HepG2 (cell line): ENCODE measurements around the gene PRSS33. TPM values are rescaled to one million over a fixed set of nuclear protein-coding genes. Genes with fewer than 3 reads are reported as not detected.

ENCODE experiments used
- ATAC-seq: fragments of 200-7000 bp; cut with Tn5 transposase; 3 replicates; pipeline ENCODE4 v1.9.1; 2020; ENCODE audit warnings: mild to moderate bottlenecking, moderate library complexity
- BruUV-seq: library from RNA; stranded (reverse); fragments of 400-500 nt; replicated peaks from 2 replicates; lab custom pipeline; 2021; lab: Mats Ljungman, UMichigan
- CTCF ChIA-PET: fragments of 300-600 bp; formaldehyde crosslinking; extraction: SDS; loops from one replicate; lab custom pipeline; 2021; ENCODE audit warnings: low total read pairs, inconsistent platforms, low intra/inter-chr PET ratio; lab: Yijun Ruan, JAX
- POLR2A ChIA-PET: fragments of 350-600 bp; sonication (Branson Sonifier 250); formaldehyde crosslinking; loops from one replicate; lab custom pipeline; 2020; ENCODE audit warnings: antibody characterized with exemption, inconsistent platforms; lab: Yijun Ruan, JAX
- DNase-seq: peaks from one replicate; pipeline ENCODE4 v3.0.0-alpha.2; 2015; ENCODE audit warnings: low spot score
- FAIRE-seq: peaks from 3 replicates; lab custom pipeline; 2011; peaks lifted over from hg19 to GRCh38; lab: Jason Lieb, UNC
- H2AFZ ChIP-seq: one replicate; pipeline ENCODE4 v1.6.1; 2011; ENCODE audit warnings: low read length, inconsistent platforms
- H3K27ac ChIP-seq: fragments of 300-600 bp; 3 replicates; pipeline ENCODE4 v1.8.0; 2011; ENCODE audit warnings: mixed run types, mild to moderate bottlenecking, mixed read lengths, low read length, inconsistent platforms; ENCODE audit not compliant: insufficient read depth; ENCODE audit errors: extremely low read length
- H3K27me3 ChIP-seq, 2 experiments: fragments of 200-600 bp in 1 of 2; 2 replicates in 1 of 2; 3 replicates in 1 of 2; pipeline versions ENCODE4 v1.6.0 to v1.8.0; 2011; ENCODE audit warnings: low read length in 2 of 2, mild to moderate bottlenecking in 2 of 2, moderate library complexity in 2 of 2, inconsistent platforms in 1 of 2; ENCODE audit not compliant: insufficient read depth in 2 of 2, control insufficient read depth in 1 of 2
- H3K36me3 ChIP-seq, 2 experiments: fragments of 200-600 bp in 1 of 2; replicated peaks in 1 of 2; 2 replicates in 1 of 2; 3 replicates in 1 of 2; pipeline versions ENCODE4 v1.5.1 to v1.8.0; 2011; ENCODE audit warnings: low read length in 2 of 2, inconsistent platforms in 1 of 2; ENCODE audit not compliant: insufficient read depth in 2 of 2, control insufficient read depth in 1 of 2
- H3K4me1 ChIP-seq: 2 replicates; pipeline ENCODE4 v1.5.1; 2012; ENCODE audit warnings: low read length, inconsistent platforms; ENCODE audit not compliant: insufficient read depth
- H3K4me2 ChIP-seq: 2 replicates; pipeline ENCODE4 v1.6.0; 2011; ENCODE audit warnings: low read depth, low read length, inconsistent platforms
- H3K4me3 ChIP-seq, 3 experiments: fragments of 200-600 bp in 1 of 3; sonication (generic), shearing (Covaris generic) in 1 of 3; replicated peaks in 1 of 3; 2 replicates each; pipeline ENCODE4 v1.5.1; 2011 to 2016; ENCODE audit warnings: low read length in 3 of 3, inconsistent platforms in 2 of 3, low read depth in 2 of 3, mild to moderate bottlenecking in 2 of 3, control low read depth in 1 of 3, mixed read lengths in 1 of 3; ENCODE audit not compliant: insufficient read depth in 1 of 3
- H3K79me2 ChIP-seq: one replicate; pipeline ENCODE4 v1.6.1; 2011; ENCODE audit warnings: low read length, inconsistent platforms; ENCODE audit not compliant: insufficient read depth
- H3K9ac ChIP-seq: 2 replicates; pipeline ENCODE4 v1.6.0; 2011; ENCODE audit warnings: mild to moderate bottlenecking, low read depth, low read length, inconsistent platforms; ENCODE audit not compliant: insufficient read depth
- H3K9me3 ChIP-seq: 2 replicates; pipeline ENCODE4 v1.5.1; 2012; ENCODE audit warnings: mild to moderate bottlenecking, low read length
- H4K20me1 ChIP-seq: 2 replicates; pipeline ENCODE4 v1.6.0; 2011; ENCODE audit warnings: inconsistent platforms, mild to moderate bottlenecking, low read length, moderate library complexity; ENCODE audit not compliant: insufficient read depth
- CHCHD3 ChIP-seq: sonication (generic); formaldehyde crosslinking; IDR thresholded peaks from 2 replicates; pipeline ENCODE4 v1.8.0; 2022; ENCODE audit warnings: mild to moderate bottlenecking, missing genetic modification reagents, moderate library complexity
- DNMT1 ChIP-seq: sonication (generic); formaldehyde crosslinking; IDR thresholded peaks from 2 replicates; pipeline ENCODE4 v1.5.1; 2020; ENCODE audit warnings: mild to moderate bottlenecking, missing genetic modification reagents
- FOXC1 ChIP-seq: sonication (generic); formaldehyde crosslinking; IDR thresholded peaks from 2 replicates; pipeline ENCODE4 v1.8.0; 2022; ENCODE audit warnings: mild to moderate bottlenecking, missing genetic modification reagents, borderline replicate concordance
- FOXK1 ChIP-seq: sonication (generic); formaldehyde crosslinking; IDR thresholded peaks from 2 replicates; pipeline ENCODE4 v1.4.0; 2020; ENCODE audit warnings: low read depth, missing genetic modification reagents, borderline replicate concordance
- HNF4A ChIP-seq: sonication (generic); formaldehyde crosslinking; IDR thresholded peaks from 2 replicates; pipeline ENCODE4 v1.4.0; 2020; ENCODE audit warnings: missing genetic modification reagents
- HNRNPUL1 ChIP-seq: fragments of 200-400 bp; formaldehyde crosslinking; IDR thresholded peaks from 2 replicates; pipeline ENCODE4 v1.6.1; 2017; ENCODE audit warnings: low read depth, mild to moderate bottlenecking, low read length, moderate library complexity
- KAT8 ChIP-seq: IDR thresholded peaks from 2 replicates; pipeline ENCODE4 v1.6.1; 2016; ENCODE audit warnings: missing genetic modification reagents, missing compliant biosample characterization
- MAFG ChIP-seq: sonication (generic); formaldehyde crosslinking; IDR thresholded peaks from 2 replicates; pipeline ENCODE4 v1.5.1; 2020; ENCODE audit warnings: mild to moderate bottlenecking, missing genetic modification reagents
- SAP130 ChIP-seq: IDR thresholded peaks from 2 replicates; pipeline ENCODE4 v1.6.1; 2016; ENCODE audit warnings: low read depth
- SMAD1 ChIP-seq: sonication (generic); formaldehyde crosslinking; IDR thresholded peaks from 2 replicates; pipeline ENCODE4 v1.4.0; 2020; ENCODE audit warnings: missing genetic modification reagents, low read depth, mild to moderate bottlenecking, borderline replicate concordance
- SYNCRIP ChIP-seq: fragments of 200-400 bp; formaldehyde crosslinking; IDR thresholded peaks from 2 replicates; pipeline ENCODE4 v1.6.1; 2018; ENCODE audit warnings: mild to moderate bottlenecking, low read depth, low read length; ENCODE audit not compliant: insufficient read depth
- TP53 ChIP-seq: sonication (generic); formaldehyde crosslinking; conservative IDR thresholded peaks from 2 replicates; pipeline ENCODE4 v1.4.0; 2020; ENCODE audit warnings: missing genetic modification reagents
- ZFYVE20 ChIP-seq: sonication (generic); formaldehyde crosslinking; IDR thresholded peaks from 2 replicates; pipeline ENCODE4 v1.8.0; 2023; ENCODE audit warnings: low read depth, mild to moderate bottlenecking, moderate library complexity, missing genetic modification reagents, borderline replicate concordance
- ZNF652 ChIP-seq: IDR thresholded peaks from 2 replicates; pipeline ENCODE4 v1.6.1; 2016; ENCODE audit warnings: low read depth, borderline replicate concordance
- WGBS: methylation state at CpG from one replicate; pipeline ENCODE4 v1.1.6; 2017; ENCODE audit warnings: low lambda C conversion rate; 5-methylcytosine and 5-hydroxymethylcytosine counted together
- in situ Hi-C: cut with HindIII; loops from 2 replicates; pipeline ENCODE4 v1.10.0; 2017; ENCODE audit warnings: low pct_unique_long_range_greater_than_20kb; ENCODE audit not compliant: extremely low pct_ligation_motif_present
- intact Hi-C: fragments of 100-400 bp; cut with micrococcal nuclease; formaldehyde crosslinking; loops from one replicate; pipeline ENCODE4 v1.10.0; 2022; ENCODE audit not compliant: unreplicated experiment
- polyA plus RNA-seq, 8 experiments: library from polyadenylated mRNA; depleted of rRNA in 3 of 8; stranded (reverse) in 7 of 8; unstranded in 1 of 8; fragments of >200 nt; fragmentation: Illumina TruSeq in 4 of 8; extraction: Trizol in 4 of 8; gene quantifications; 2 replicates each; pipeline versions ENCODE4 v1.2.1 to v1.2.3, GENCODE V29; 2011 to 2016; ENCODE audit warnings: low read depth in 4 of 8, missing spikeins in 1 of 8, mixed read lengths in 1 of 8; ENCODE audit not compliant: insufficient read depth in 1 of 8
- total RNA-seq, 5 experiments: library from RNA; depleted of rRNA; stranded (reverse); fragments of >200 nt; fragmentation: Illumina TruSeq; extraction: Trizol; gene quantifications; 2 replicates each; pipeline ENCODE4 v1.2.3, GENCODE V29; 2016; ENCODE audit warnings: low read depth in 1 of 5
- TF ChIP-seq, protein P1 (sequence below): sonication (generic); formaldehyde crosslinking; IDR thresholded peaks from 2 replicates; pipeline ENCODE4 v1.5.0; 2020; ENCODE audit warnings: missing genetic modification reagents
- TF ChIP-seq, protein P2 (sequence below): IDR thresholded peaks from 2 replicates; pipeline ENCODE4 v1.6.1; 2016; ENCODE audit warnings: control low read depth

Gene PRSS33
- total and polyA plus RNA-seq, 2 of the 13 experiments (the other 11 are each of a cell fraction or from before 2014, with no cell fraction given) = not detected

DNA sequence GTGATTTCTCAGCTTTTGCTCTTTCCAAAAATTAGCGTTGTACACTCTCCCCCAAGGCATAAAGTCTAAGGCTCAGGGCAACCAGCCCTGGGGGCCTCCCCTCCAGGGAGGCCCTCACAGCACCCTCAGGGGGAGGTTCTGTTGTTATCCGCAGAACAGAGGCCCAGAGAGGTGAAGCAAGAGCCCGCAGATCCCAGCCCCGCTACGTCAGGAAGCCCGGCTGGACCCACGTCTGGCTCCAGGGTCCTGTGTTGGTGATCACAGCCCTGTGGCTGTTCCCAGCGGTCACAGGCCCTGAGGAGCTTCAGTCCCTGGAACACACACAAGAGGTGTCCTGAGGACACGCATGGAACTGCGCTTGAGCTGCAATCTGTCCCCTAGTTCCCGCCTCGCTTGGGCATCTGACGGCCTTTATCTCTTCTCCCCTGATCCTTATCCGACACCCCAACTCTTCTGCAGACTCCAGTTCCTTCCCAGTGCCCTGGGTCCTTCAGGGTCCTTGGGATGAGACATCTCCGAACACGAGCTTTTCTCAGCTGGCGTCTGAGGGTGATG lies 41.6 kb upstream of the PRSS33 start:
- Histone ChIP-seq H3K4me2 (peak overlapping the region; percentile 63; the same call in 1 of the 2 replicates), H3K9me3 (no peaks in the 10 kb centered on the region), H3K36me3 (no peaks in the 10 kb centered on the region), H3K27ac (no peak overlapping the region), H3K79me2 (no peaks in the 10 kb centered on the region), H3K9ac (no peak overlapping the region), H2AFZ (no peak overlapping the region), H3K4me3 (no peak overlapping the region; a peak in 1 of 6 replicates), H3K27me3 (peaks cover 1 to 76% of the 10 kb centered on the region in 2 experiments), H3K4me1 (peaks cover 41% of the 10 kb centered on the region), H4K20me1 (no peaks in the 10 kb centered on the region)
- no peak for TF ChIP-seq ZNF652 (CRISPR knock-in tag)
- TF ChIP-seq CHCHD3 (CRISPR knock-in tag) = 0 out of 2 replicates have a peak, but pooled peaks have one; percentile 28
- TF ChIP-seq SYNCRIP = no peak
- DNase-seq = no peak
- in situ Hi-C loops = loop anchor here (5.0 kb wide), 1 partner anchor 42 kb away; the partner anchor contains the start of gene PRSS33
- ChIA-PET CTCF (no interaction called here), POLR2A (interaction anchor here (1.1 to 1.7 kb wide), 3 partner anchors 10 to 77 kb away, joined by 3 to 9 read pairs (median 3); no protein-coding TSS in a partner anchor)
- peak; percentile 19 for ATAC-seq
- intact Hi-C loops = no loop called here
- 62% methylated on average over 14 of the region's 17 CpGs for WGBS
- no TSS peak for BruUV-seq
- FAIRE-seq = no peak

DNA sequence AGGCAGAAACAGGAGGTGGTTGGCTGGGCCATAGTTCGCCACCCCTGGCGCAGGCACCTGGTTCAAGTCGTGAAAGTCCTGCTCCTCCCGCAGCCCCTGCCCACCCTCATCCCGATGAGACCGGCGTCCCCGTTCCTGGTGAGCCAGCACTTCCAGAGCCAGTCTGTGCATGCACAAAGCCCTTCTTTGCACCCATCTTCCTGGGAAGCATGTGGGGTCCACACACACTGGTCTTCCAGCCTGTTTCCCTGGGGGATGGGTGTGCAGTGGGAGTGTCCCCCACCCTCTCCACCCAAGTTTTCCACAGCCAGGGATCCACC lies 41.1 kb upstream of the PRSS33 start:
- Histone ChIP-seq H3K9me3 (no peaks in the 10 kb centered on the region), H3K4me1 (peaks cover 41% of the 10 kb centered on the region), H3K9ac (no peak overlapping the region), H3K79me2 (no peaks in the 10 kb centered on the region), H3K4me3 (no peak overlapping the region), H4K20me1 (no peaks in the 10 kb centered on the region), H3K27ac (no peak overlapping the region), H2AFZ (no peak overlapping the region), H3K36me3 (no peaks in the 10 kb centered on the region), H3K4me2 (no peak overlapping the region), H3K27me3 (peaks cover 1 to 77% of the 10 kb centered on the region in 2 experiments)
- in situ Hi-C loops (loop anchor here (5.0 kb wide), 1 partner anchor 41 kb away; the partner anchor contains the start of gene PRSS33), intact Hi-C loops (no loop called here)
- POLR2A ChIA-PET = interaction anchor here (1.2 kb wide), 1 partner anchor 77 kb away, joined by 3 read pairs; no protein-coding TSS in a partner anchor
- TF ChIP-seq HNF4A (CRISPR knock-in tag) (no peak), DNMT1 (CRISPR knock-in tag) (no peak), FOXK1 (CRISPR knock-in tag) (no peak), KAT8 (no peak), ZFYVE20 (CRISPR knock-in tag) (no peak), SMAD1 (CRISPR knock-in tag) (no peak), TP53 (CRISPR knock-in tag) (no peak), FOXC1 (no peak), MAFG (CRISPR knock-in tag) (no peak), HNRNPUL1 (no peak), SAP130 (CRISPR knock-in tag) (no peak)
- TF ChIP-seq, protein P1, sequence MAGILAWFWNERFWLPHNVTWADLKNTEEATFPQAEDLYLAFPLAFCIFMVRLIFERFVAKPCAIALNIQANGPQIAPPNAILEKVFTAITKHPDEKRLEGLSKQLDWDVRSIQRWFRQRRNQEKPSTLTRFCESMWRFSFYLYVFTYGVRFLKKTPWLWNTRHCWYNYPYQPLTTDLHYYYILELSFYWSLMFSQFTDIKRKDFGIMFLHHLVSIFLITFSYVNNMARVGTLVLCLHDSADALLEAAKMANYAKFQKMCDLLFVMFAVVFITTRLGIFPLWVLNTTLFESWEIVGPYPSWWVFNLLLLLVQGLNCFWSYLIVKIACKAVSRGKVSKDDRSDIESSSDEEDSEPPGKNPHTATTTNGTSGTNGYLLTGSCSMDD (CRISPR knock-in tag) = no peak
- TF ChIP-seq, protein P2, sequence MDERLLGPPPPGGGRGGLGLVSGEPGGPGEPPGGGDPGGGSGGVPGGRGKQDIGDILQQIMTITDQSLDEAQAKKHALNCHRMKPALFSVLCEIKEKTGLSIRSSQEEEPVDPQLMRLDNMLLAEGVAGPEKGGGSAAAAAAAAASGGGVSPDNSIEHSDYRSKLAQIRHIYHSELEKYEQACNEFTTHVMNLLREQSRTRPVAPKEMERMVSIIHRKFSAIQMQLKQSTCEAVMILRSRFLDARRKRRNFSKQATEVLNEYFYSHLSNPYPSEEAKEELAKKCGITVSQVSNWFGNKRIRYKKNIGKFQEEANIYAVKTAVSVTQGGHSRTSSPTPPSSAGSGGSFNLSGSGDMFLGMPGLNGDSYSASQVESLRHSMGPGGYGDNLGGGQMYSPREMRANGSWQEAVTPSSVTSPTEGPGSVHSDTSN (CRISPR knock-in tag) = no peak
- ATAC-seq (no peak), DNase-seq (no peak), FAIRE-seq (no peak)
- CTCF ChIA-PET = no interaction called here
- 73% methylated on average over 8 of the region's 8 CpGs for WGBS
- BruUV-seq = no TSS peak
